ENCODE data around the gene SLC7A4.

SLC7A4 gene

DNA sequence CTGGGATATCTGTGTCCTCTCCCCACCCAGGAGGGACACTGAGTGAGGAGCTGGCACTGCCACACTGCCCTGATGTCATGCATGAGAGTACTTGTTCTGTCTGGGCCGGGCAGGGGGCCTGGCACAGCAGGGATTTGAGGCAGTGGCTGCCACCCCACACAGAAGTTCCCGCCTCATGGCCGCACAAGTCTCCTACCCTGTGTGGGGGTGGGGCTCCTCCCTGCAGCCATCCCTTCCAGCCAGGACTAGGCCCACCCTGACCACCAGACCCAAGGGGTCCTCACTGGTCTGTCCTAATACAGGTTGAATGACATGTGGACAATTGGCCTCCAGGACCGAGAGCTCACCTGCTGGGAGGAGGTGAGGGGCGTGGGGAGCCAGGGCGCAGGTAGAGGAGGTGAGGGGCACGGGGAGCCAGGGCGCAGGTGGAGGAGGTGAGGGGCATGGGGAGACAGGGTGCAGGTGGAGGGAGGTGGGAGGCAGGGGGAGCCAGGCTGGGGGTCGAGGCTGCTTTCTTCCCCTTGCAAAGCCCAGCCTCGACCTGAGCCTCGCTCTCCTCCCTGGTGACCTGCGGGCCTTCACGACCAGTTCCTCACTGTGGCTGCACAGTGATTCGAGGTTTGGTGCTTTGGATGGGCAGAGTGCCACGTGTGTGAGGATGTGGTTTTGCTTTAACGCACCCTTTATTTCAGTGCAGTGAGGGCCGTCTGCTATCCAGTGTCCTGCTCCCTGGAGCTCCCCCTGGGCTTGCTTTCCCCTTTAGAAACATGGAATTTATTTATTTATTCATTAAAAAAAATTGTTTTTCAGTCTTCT, 42.8 kb downstream of the SLC7A4 start:
- DNase-seq (ENCODE audit: low spot score), result no peak
- FAIRE-seq, result peak; percentile 52

DNA sequence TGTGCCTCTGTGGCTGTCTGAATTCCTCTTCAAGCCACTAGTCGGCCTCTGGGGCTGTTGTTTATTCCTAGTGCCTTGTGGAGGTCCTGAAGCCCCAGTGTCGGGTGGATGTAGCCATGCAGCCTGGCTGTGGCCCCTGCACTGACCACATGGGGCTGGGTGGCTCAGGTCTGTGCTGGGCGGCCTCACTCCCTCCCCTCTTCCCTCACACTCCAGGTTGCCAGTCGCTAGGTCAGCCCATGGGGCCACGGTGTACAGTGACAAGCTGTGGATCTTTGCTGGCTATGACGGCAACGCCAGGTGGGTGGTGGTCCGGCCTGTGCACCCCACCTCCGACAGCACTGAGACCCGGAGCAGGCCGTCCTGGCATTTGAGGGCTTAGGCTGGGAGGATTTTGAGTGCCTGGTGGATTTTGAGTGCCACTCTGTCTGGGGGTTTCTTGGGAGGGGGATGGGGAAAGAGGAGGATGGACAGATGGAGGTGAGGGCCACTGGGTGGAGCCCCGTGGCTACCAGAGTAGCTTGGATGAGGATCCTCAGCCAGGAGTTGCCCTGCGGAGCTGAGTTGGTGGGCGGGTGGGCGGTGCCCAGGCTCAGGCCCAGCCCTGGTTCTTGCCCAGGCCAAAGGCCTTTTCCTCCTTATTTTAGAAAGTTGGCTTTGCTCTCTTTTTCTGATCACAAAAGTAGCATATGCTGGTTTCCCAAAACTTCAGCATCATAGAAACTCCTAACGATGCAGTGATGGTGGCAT, 43.6 kb downstream of the SLC7A4 start:
- FAIRE-seq, result peak; percentile 76
- DNase-seq (ENCODE audit: low spot score), result no peak

DNA sequence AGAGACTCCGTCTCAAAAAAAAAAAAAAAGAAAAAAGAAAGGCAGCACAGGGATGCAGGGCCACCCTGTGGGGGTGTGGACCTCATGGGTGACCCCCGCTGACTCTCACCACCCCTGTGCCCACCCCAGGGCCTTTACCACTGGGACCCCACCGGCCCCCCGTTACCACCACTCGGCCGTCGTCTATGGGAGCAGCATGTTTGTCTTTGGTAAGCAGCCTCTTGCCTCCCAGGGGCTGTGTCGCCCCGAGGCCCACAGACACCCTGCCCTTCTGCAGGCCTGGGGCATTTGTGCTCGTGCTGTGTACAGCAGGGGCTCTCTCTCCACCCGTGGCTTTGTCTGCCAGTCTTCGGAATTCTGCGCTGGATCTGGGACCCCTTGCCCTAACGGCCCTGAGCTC, 45.0 kb downstream of the SLC7A4 start:
- peak; percentile 35 for FAIRE-seq
- no peak for DNase-seq (ENCODE audit: low spot score)

DNA sequence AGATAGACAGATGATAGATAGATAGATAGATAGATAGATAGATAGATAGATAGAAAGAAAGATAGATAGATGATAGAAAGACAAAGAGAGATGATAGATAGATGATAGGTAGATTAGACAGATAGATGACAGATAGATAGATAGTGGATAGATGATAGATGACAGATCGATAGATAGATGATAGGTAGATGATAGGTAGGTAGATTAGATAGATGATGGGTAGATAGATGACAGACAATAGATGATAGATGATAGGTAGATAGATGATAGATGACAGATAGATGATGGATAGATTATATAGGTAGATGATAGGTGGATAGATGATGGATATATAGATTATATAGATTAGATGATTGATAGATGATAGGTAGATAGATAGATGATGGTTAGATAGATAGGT, 46.0 kb downstream of the SLC7A4 start:
- DNase-seq (ENCODE audit: low spot score), result no peak
- FAIRE-seq, result no peak

DNA sequence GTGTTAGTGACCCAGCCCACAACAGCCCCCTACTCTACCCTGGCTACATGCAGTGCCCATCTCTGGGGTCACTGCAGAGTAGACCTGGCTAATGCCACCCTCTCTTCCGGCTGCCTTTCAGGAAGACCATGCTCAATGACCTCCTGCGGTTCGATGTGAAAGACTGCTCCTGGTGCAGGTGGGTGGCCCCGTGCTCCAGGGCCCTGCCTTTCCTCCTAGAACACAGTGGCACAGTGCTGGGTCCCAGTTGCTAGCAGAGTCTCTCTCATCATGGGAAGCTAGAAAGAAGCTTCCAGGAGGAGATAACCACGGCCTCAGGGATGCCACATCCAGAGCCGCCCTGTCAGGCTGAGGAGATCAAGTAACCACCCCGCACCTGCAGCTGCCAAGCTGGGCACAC, 46.6 kb downstream of the SLC7A4 start:
- DNase-seq (ENCODE audit: low spot score) (no peak), FAIRE-seq (no peak)

DNA sequence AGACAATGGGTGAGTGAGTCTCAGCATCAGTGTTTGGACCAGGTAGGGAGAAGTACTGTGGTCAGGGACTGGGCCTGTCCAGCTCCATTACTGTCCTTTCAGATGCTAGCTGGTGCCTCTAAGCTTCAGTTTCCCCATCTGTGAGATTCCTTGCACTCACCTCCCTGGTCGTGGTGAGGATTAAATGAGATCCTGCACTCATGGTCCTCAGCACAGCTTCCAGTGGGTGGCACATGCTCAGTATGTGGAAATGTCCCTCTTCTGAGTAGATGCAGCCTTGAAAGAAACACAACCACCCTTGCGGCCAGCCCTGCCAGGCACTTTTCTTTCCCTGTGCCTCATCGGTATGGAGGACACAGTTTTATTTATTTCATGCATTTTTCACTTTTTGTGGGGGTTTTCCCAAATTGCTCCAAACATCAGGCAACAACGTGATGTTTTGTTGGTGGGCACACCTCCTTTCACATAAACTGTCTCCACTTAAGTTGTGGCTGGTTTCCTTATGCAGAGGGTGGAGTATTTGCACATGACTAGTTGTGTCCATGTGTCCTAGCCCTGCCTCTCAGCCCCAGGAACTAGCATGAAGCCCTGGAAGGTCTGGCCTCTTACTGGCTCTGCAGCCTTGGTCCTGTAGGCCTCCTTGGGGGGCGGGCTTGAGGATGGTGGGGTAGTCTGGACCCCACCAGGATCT, 49.1 kb downstream of the SLC7A4 start:
- FAIRE-seq (no peak), DNase-seq (ENCODE audit: low spot score) (no peak)

DNA sequence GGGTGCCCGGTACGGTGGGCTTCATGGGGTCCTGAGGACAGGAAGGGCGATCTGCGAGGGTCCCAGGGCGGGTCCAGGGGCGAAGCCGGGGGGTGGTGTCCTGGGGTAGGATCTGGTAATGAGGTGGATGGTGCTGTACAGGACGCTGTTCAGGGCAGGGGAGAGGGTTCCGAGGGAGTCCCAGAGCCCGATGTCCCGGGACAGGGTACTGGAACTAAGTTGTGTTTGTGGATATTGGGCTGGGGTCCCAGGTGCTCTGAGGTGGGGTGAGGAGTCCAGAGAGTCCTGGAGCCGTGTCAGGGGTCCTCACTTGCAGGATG, 49.8 kb downstream of the SLC7A4 start:
- FAIRE-seq (no peak), DNase-seq (ENCODE audit: low spot score) (no peak)

DNA sequence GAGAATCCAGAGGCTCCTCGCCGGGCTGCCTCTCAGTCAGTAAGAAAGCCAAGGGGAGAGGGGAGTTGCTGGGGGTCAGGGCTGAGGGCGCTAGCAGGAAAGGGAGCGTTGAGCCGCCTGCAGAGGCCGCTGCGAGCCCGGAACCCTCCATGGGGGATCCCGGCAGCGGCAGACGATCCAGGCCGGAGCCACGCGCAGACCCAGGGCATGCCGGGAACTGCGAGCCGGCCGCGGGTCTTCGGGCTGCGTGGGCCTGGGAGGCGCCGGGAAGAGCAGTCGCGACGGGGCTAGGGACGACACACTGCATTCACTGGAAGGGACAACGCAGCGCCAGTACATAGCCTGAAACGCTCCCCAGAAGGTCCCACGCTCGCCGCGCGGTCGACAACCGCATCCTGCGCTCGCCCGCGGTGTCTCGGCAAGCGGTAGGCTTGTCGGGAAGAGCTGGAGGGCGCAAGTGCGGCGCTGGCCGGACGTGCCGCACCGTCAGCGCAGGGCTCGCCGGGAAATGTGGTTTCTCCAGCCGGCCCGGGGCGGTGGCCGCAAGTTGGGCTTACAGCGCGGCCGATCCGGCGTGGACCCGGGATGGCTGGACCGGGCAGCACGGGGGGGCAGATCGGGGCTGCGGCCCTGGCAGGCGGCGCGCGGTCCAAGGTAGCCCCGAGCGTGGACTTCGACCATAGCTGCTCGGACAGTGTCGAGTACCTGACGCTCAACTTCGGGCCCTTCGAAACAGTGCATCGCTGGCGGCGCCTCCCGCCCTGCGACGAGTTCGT, 50.4 kb downstream of the SLC7A4 start, which contains the start of gene LZTR1:
Gene LZTR1 (plus strand): TSS at position 511 of the 776 bp plus-strand sequence. CDS start 75 bp downstream, at position 586.
- DNase-seq (ENCODE audit: low spot score) (peak; percentile 96), FAIRE-seq (peak; percentile 98)

DNA sequence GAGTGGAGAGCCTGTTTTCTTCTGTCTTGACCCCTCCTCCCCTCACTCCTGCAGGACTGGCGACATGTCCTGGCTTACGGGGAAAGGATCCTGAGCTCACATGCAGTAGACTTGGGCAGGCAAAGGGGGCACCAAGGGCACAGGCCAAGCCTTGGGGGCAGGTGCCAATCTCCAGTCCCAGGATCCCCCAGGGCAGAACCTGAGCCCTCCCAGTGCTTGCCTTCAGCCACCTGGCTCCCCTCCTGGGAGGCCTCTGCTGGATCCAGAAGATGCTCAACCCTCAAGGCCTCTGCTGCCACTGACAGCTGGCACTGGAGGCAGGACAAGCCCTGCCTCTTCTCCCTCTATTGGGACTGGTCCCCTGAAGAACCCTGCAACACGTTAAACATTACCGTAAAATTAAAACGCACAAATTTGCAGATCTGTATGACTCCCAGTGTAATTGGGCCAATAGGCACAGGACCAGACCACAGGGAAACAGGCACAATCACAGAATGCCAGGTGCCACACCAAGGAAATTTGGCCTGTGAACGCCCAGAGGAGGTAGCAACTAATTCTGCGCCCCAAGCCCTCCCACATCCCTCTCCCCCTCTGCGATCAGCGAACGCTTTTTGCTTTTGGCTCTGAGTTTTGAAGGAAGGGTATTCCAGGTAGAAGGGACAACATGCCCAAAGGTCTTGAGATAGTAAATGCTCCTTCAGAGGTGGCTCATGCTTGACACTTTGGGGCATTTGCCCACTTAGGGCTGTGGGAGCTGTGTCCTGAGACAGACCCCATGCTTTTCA, 51.2 kb downstream of the SLC7A4 start:
- FAIRE-seq, result no peak
- DNase-seq (ENCODE audit: low spot score), result no peak

DNA sequence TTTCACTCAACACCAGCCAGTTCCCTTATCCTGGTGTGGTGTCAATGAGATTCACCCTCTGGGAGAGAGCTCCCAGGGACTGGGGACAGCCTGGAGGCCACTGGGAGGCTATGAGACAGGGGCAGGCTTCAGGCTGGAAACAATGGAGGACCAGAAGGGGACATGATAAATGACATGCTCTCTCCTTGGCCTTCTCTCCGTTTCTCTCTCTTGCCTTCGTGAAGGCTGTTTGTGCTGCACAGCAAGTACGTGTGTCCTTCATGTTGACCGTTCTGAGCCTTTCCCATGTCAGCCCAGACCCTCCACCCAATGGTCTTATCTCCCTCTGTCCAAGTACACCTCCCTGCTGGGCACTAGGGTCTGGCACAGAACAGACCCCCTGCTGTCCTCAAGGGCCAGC, 51.8 kb downstream of the SLC7A4 start:
- DNase-seq (ENCODE audit: low spot score) (no peak), FAIRE-seq (no peak)

DNA sequence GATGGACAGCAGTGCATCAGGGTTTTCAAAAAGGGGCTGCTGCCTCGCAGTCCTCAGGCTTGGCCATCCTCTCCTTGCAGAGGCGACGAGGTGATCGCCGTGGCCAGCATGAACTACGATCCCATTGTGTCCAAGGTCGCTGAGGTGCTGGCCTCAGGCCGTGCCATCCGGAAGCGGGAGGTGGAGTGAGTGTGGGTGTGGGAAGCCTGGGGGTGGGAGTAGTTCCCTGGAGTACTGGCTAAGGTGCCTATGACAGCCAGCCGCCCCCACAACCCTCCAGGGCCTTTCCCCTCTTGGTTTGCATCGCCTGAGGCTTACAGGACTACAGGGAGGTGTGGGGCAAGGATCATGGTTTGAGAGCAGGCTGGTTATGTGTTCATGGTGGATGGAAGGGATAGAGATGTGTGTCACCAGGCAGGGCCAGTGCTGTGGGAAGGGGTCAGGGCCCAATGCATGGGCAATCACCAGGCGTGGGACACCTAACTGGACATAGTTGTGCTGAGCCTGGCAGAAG, 52.4 kb downstream of the SLC7A4 start:
- FAIRE-seq, result no peak

DNA sequence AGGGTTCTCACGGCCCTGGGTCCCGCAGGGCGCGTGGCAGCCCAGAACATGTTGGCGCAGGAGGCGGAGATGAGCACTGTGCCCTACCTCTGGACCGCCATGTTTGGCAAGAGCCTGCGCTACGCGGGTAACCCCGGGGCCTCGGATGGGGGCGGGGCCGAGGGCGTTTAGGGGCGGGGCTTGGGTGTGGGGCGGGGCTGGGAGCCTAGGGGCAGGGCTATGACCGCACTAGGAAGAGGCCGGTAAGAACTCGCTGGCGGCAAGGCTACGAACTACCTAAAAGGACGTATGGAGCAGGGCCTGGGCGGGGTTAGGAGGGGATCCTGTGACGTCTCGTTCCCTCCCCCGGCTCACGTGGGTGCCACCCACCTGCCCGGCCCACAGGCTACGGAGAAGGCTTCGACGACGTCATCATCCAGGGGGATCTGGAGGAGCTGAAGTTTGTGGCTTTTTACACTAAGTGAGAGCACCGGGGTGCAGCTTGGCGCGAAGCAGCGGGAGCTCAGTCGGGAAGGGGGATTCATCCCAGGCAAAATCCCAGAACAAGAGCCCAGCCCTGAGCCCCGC, 53.0 kb downstream of the SLC7A4 start:
- DNase-seq (ENCODE audit: low spot score) (no peak), FAIRE-seq (no peak)

More for the DNA sequence above, 52.4 kb downstream of the SLC7A4 start:
- no peak for DNase-seq (ENCODE audit: low spot score)
